GM18526 (cell line): ENCODE data around the gene CDK13.
A peak's percentile ranks its signal among the peaks of the same experiment; 100 is the strongest.

Experiments
- POLR2A ChIP-seq: IDR thresholded peaks from 3 replicates; pipeline ENCODE4 v1.6.1; 2011; ENCODE audit not compliant: insufficient read length; ENCODE audit errors: extremely low read depth

CDK13 gene

GRCh38 chr7:39942883-39943282, 7.2 kb upstream of the CDK13 start:
- TF ChIP-seq POLR2A: no peak

GRCh38 chr7:39946693-39947092, 3.4 kb upstream of the CDK13 start:
- TF ChIP-seq POLR2A: no peak

GRCh38 chr7:39948375-39948955, 1.6 kb upstream of the CDK13 start:
- no peak for TF ChIP-seq POLR2A

DNA sequence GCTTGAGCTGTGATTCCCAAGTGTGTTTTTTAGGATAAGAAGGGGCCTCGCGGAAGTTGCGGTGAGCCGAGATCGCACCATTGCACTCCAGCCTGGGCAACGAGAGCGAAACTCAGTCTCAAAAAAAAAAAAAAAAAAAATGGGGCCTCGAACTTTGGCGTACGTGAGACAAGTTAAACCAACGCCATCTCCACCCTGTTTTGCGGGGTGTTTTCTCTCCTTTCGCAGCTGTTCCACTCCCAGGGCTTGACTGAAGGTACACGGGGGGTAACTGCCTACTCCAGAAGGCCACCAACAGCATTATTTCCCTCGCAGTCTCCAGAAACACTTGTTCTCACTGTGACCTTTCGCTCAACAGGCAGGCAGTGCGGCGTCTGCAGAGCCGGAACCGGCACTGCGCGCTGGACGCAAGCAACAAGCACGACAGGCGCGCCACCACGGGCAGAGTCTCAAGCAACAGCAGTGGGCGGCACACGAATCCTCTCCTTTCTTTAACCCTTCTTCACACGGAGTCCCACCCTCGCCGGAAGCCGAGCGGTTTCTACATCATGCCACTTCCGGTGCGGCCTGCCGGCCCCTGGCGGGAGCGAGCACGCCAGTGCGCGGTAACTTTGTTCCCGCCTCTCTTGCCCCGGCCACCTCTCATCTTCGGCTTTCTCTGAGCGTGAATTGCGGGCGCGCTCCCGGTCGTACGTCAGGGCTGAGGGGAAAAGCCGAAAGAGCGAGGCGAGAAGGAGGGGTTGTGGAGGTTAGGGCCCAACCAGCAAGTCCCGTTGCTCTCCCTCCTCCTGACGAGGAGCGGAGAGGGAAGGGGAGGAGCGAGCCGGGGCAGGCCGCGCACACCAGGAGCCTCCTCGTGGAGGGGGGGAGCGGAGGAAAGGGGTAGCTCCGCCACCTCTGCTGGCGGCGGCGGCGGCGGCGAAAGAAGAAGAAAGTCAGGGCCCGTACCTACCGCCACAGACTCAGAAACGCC, 814 bp upstream of the CDK13 start:
- TF ChIP-seq POLR2A: peak; percentile 90

GRCh38 chr7:39950473-39951225, 593 bp downstream of the CDK13 start:
- TF ChIP-seq POLR2A: no peak

DNA sequence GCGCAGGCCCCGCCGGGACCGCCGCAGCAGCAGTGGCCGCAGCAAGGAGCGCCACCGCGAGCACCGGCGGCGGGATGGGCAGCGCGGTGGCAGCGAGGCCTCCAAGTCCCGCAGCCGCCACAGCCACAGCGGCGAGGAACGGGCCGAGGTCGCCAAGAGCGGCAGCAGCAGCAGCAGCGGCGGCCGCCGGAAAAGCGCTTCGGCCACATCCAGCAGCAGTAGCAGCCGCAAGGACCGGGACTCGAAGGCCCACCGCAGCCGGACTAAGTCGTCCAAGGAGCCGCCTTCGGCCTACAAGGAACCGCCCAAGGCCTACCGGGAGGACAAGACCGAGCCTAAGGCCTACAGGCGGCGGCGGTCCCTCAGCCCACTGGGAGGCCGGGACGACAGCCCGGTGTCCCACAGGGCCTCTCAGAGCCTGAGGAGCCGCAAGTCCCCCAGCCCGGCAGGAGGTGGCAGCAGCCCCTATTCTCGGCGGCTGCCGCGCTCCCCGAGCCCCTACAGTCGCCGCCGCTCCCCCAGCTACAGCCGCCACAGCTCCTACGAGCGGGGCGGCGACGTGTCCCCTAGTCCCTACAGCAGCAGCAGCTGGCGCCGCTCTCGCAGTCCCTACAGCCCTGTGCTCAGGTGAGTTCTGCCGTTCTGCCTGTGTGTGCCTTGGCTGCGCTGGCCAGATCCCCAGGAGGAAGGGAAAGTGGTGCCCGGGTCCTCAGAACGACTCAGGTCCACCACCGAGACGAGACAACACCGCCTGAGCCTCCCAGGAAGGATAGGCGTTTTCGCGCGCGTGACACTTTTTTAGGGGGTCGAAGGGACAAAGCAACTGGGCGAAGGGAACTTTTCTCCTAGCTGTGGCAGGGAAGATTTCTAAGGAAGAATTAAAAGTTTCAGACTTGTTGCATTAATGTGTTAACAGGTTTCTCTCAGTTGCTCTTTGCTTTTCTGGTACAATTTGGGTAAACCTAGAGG, 1.5 kb downstream of the CDK13 start:
- no peak for TF ChIP-seq POLR2A

DNA sequence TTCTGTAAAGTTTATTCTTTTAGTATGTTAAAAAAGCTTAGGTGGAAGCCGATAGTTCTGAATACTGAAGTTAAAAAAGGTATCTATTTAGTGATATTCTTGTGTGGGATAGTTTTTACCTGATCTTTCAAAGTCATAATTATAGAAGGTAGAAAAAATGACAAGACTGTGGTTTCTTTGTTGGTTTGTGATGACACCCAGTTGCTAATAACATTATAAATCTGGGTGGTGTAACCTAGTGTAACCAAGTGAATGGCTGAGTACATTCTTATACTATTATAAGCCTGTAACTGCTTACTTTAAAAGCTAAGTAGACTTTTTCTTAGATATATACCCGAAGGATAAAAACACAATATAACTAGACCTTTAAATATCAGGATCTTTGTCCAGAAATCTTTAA, 2.3 kb downstream of the CDK13 start:
- TF ChIP-seq POLR2A: no peak

- TF ChIP-seq POLR2A: no peak
Observed at GRCh38 chr7:39952803-39953202, 2.7 kb downstream of the CDK13 start.

DNA sequence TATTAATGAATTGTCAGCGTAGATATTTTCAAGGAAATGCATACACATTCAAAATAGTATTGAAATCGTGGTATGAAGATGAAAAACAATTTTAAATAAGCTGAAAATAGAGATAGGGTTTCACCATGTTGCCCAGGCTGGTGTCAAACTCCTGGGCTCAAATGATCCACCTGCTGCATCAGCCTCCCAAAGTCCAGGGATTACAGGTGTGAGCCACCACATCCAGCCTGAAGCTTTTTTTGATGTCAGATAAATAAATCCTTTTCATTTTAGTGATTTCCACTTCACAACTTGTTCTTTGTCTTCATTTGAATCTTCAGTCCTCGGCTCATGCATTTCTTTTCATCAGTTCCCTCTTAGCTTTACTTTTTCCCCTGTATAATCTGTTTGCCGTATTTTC, 4.6 kb downstream of the CDK13 start:
- no peak for TF ChIP-seq POLR2A

DNA sequence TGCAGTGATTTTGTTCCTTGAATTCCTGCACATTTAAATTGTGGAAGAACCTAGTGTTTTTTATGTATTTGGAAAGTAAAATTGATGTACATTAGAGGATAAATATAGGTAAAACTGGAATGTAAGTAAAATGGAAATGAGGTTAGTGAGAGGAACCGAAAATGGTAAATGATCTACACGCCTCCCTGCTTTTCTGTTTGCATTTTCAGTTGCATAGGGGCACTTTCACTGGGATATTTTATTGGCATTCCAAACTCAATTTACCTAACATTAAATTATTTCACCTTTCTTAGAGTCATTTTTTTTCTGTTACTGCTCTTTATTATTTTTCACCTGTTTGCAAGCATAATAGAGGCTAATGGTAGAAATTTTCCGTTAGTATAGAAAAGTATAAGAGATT, 8.0 kb downstream of the CDK13 start:
- TF ChIP-seq POLR2A: no peak

DNA sequence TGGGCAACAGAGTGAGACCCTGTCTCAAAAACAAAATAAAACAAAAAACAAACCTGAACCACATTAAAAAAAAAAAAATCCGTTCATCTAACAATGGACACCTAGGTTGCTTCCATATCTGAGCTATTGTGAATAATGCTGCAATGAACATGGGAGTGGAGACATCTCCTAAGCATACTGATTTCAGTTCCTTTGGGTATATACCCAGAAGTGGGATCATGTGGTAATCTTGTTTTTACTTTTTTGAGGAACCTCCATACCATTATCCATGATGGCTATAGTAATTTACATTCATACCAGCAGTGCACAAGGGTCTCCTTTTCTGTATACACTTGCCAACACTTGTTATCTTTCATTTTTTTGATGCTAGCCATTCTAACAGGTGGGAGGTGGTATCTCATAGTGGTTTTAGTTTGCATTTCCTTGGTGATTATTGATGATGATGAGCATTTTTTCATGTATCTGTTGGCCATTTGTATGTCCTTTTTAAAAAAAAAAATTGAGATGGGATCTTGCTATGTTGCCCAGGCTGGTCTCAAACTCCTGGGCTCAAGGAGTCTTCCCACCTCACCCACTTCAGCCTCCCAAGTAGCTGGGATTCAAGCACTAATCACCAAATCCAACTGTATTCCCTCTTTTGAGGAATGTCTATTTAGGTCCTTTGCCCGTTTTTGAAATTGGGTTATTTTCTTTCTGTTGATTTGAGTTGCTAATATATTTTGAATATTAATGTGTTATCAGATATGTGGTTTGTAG, 17.5 kb downstream of the CDK13 start:
- no peak for TF ChIP-seq POLR2A

DNA sequence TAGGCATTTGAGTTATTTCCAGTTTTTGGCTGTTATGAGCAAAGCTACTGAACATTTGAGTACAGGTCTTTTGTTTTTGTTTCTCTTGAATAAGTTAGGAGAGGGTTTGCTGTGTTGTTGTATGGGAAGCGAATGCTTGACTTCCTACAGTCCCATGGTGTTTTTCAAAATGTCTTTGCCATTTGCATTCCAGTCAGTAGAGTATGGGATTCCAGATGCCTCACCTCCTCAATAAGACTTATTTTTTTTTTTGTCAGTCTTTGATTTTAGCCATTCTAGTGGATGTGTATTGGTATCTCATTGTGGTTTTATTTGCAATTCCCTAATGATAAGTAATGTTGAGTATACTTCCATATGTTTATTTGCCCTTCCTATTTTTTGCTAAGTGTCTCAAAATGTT, 19.4 kb downstream of the CDK13 start:
- TF ChIP-seq POLR2A: no peak

- TF ChIP-seq POLR2A: no peak
Observed at GRCh38 chr7:39971924-39972323, 21.9 kb downstream of the CDK13 start.

GRCh38 chr7:39973801-39974200, 23.7 kb downstream of the CDK13 start:
- TF ChIP-seq POLR2A: no peak
